ENCODE results near the gene ETS2.

ETS2 gene

DNA sequence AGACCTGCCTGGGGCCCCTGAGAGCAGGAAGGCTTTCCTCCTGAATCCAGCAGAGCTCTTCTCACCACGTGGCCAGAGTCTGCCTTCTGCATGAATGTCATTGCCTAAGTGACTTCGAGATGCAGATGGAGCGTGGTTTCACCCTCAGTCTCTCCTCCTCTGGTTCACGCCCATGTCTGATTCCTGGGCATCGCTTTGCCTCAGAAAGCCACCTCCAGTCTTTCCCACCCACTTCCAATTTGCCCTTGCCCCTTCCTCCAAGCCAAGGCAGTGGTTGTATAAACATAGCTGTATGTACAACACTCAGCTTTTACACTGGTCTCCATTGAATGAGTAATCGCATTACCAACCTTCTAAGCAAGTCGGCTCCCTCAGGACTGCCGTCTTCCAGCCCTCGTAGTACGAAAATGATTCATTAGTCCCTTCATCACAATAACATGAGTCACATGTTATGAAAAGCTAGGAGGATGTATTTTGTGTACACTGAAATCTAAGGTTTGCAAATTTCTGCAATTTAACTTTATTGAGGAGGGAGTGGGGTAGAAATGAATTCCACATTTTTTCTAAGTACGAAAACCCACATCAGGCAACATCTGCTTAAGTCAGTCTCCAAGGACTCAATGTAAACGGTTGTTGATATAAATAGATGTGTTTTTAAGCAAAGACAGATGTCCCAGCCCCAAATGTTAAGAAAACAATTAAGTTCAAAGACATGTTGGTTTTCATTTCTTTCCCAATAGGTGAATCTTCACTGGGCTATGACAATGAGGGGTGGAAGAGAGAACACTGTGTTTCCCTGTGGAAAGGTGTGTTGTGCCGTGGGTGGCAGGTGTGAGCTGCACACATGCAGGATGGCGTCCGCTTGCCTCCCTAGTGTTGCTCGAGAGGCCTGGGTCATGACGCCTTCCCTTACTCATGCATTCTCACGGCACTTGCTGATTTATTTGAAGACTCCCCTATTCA lies 32.3 kb upstream of the ETS2 start:
- DNase-seq (ENCODE audit: low read depth, low spot score): no peak
- H3K9me3 ChIP-seq (ENCODE audit: insufficient read depth, low read length): peaks cover 2% of the 10 kb centered on the region; the same call in 1 of the 2 replicates
- TF ChIP-seq SUZ12 (IDR thresholded peaks at IDR 0.05; ENCODE audit: extremely low read depth, insufficient read depth, insufficient read length) (no peak), ZNF274 (IDR thresholded peaks at IDR 0.05; ENCODE audit: low read depth, low read length) (no peak), YY1 (IDR thresholded peaks at IDR 0.05; ENCODE audit: insufficient read depth, insufficient read length) (no peak)
- H3K4me3 ChIP-seq (ENCODE audit: insufficient read length, low read depth): no peak overlapping the region
- H3K36me3 ChIP-seq (ENCODE audit: insufficient read depth, insufficient read length, low read length): no peaks in the 10 kb centered on the region
- no peak overlapping the region for H3K9ac ChIP-seq (ENCODE audit: insufficient read length, low read depth)
- H3K4me1 ChIP-seq (ENCODE audit: insufficient read depth, insufficient read length): no peaks in the 10 kb centered on the region
- no peaks in the 10 kb centered on the region for H3K27me3 ChIP-seq (ENCODE audit: insufficient read depth, insufficient read length)

GRCh38 chr21:38774152-38774551 lies 31.6 kb upstream of the ETS2 start:
- Histone ChIP-seq H3K27me3 (ENCODE audit: insufficient read depth, insufficient read length) (no peaks in the 10 kb centered on the region), H3K9ac (ENCODE audit: insufficient read length, low read depth) (no peak overlapping the region)
- no peak for DNase-seq (ENCODE audit: low read depth, low spot score)

GRCh38 chr21:38774586-38775285 lies 31.0 kb upstream of the ETS2 start:
- Histone ChIP-seq H3K4me1 (ENCODE audit: insufficient read depth, insufficient read length) (no peaks in the 10 kb centered on the region), H3K4me3 (ENCODE audit: insufficient read length, low read depth) (no peak overlapping the region), H3K9me3 (ENCODE audit: insufficient read depth, low read length) (peaks cover 8% of the 10 kb centered on the region; the same call in 1 of the 2 replicates), H3K9ac (ENCODE audit: insufficient read length, low read depth) (no peak overlapping the region), H3K36me3 (ENCODE audit: insufficient read depth, insufficient read length, low read length) (no peaks in the 10 kb centered on the region), H3K27me3 (ENCODE audit: insufficient read depth, insufficient read length) (no peaks in the 10 kb centered on the region)
- TF ChIP-seq YY1 (IDR thresholded peaks at IDR 0.05; ENCODE audit: insufficient read depth, insufficient read length) (no peak), SUZ12 (IDR thresholded peaks at IDR 0.05; ENCODE audit: extremely low read depth, insufficient read depth, insufficient read length) (no peak), ZNF274 (IDR thresholded peaks at IDR 0.05; ENCODE audit: low read depth, low read length) (no peak)
- no peak for DNase-seq (ENCODE audit: low read depth, low spot score)

More at GRCh38 chr21:38774152-38774551, 31.6 kb upstream of the ETS2 start:
- H3K9me3 ChIP-seq (ENCODE audit: insufficient read depth, low read length): peaks cover 8% of the 10 kb centered on the region; the same call in 1 of the 2 replicates
- no peaks in the 10 kb centered on the region for H3K36me3 ChIP-seq (ENCODE audit: insufficient read depth, insufficient read length, low read length)
- no peak overlapping the region for H3K4me3 ChIP-seq (ENCODE audit: insufficient read length, low read depth)
- no peak for TF ChIP-seq ZNF274 (IDR thresholded peaks at IDR 0.05; ENCODE audit: low read depth, low read length)
- no peak for TF ChIP-seq SUZ12 (IDR thresholded peaks at IDR 0.05; ENCODE audit: extremely low read depth, insufficient read depth, insufficient read length)
- no peak for TF ChIP-seq YY1 (IDR thresholded peaks at IDR 0.05; ENCODE audit: insufficient read depth, insufficient read length)
- H3K4me1 ChIP-seq (ENCODE audit: insufficient read depth, insufficient read length): no peaks in the 10 kb centered on the region

- Histone ChIP-seq H3K36me3 (ENCODE audit: insufficient read depth, insufficient read length, low read length) (no peaks in the 10 kb centered on the region), H3K4me1 (ENCODE audit: insufficient read depth, insufficient read length) (no peaks in the 10 kb centered on the region), H3K27me3 (ENCODE audit: insufficient read depth, insufficient read length) (no peaks in the 10 kb centered on the region), H3K4me3 (ENCODE audit: insufficient read length, low read depth) (no peak overlapping the region), H3K9ac (ENCODE audit: insufficient read length, low read depth) (no peak overlapping the region), H3K9me3 (ENCODE audit: insufficient read depth, low read length) (peaks cover 8% of the 10 kb centered on the region; the same call in 1 of the 2 replicates)
- TF ChIP-seq YY1 (IDR thresholded peaks at IDR 0.05; ENCODE audit: insufficient read depth, insufficient read length): no peak
- no peak for TF ChIP-seq ZNF274 (IDR thresholded peaks at IDR 0.05; ENCODE audit: low read depth, low read length)
- no peak for TF ChIP-seq SUZ12 (IDR thresholded peaks at IDR 0.05; ENCODE audit: extremely low read depth, insufficient read depth, insufficient read length)
- DNase-seq (ENCODE audit: low read depth, low spot score): no peak
These were observed 30.0 kb upstream of the ETS2 start for GRCh38 chr21:38775733-38776132.

- Histone ChIP-seq H3K36me3 (ENCODE audit: insufficient read depth, insufficient read length, low read length) (no peaks in the 10 kb centered on the region), H3K4me1 (ENCODE audit: insufficient read depth, insufficient read length) (no peaks in the 10 kb centered on the region), H3K4me3 (ENCODE audit: insufficient read length, low read depth) (no peak overlapping the region), H3K27me3 (ENCODE audit: insufficient read depth, insufficient read length) (no peaks in the 10 kb centered on the region), H3K9me3 (ENCODE audit: insufficient read depth, low read length) (peaks cover 14% of the 10 kb centered on the region; the same call in 1 of the 2 replicates), H3K9ac (ENCODE audit: insufficient read length, low read depth) (no peak overlapping the region)
- DNase-seq (ENCODE audit: low read depth, low spot score): no peak
- TF ChIP-seq YY1 (IDR thresholded peaks at IDR 0.05; ENCODE audit: insufficient read depth, insufficient read length): no peak
These were observed 28.7 kb upstream of the ETS2 start for GRCh38 chr21:38777015-38777414.

DNA sequence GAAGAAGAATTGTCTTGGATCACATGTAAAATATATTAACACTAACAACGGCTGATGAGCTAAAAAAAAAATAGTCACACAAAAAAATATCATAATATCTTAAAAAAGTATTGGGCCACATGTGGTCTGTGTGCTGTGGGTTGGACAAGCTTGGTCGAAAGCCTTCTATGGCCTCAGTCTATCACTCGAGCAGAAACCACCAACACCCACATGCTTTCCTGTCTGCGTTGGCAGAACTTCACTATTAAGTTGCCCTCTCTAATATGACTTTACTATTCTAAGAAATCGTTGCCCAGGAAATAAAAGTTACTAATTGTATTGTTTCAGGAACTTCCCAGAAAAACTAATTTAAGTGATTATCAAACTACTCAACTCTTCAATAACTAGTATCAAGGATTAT lies 28.2 kb upstream of the ETS2 start:
- no peaks in the 10 kb centered on the region for H3K36me3 ChIP-seq (ENCODE audit: insufficient read depth, insufficient read length, low read length)
- no peaks in the 10 kb centered on the region for H3K4me1 ChIP-seq (ENCODE audit: insufficient read depth, insufficient read length)
- TF ChIP-seq ZNF274 (IDR thresholded peaks at IDR 0.05; ENCODE audit: low read depth, low read length) (no peak), SUZ12 (IDR thresholded peaks at IDR 0.05; ENCODE audit: extremely low read depth, insufficient read depth, insufficient read length) (no peak), YY1 (IDR thresholded peaks at IDR 0.05; ENCODE audit: insufficient read depth, insufficient read length) (no peak)
- H3K9me3 ChIP-seq (ENCODE audit: insufficient read depth, low read length): peaks cover 19% of the 10 kb centered on the region; the same call in 1 of the 2 replicates
- H3K9ac ChIP-seq (ENCODE audit: insufficient read length, low read depth): no peak overlapping the region
- DNase-seq (ENCODE audit: low read depth, low spot score): no peak
- no peak overlapping the region for H3K4me3 ChIP-seq (ENCODE audit: insufficient read length, low read depth)
- no peaks in the 10 kb centered on the region for H3K27me3 ChIP-seq (ENCODE audit: insufficient read depth, insufficient read length)

GRCh38 chr21:38780879-38781278 lies 24.9 kb upstream of the ETS2 start:
- Histone ChIP-seq H3K36me3 (ENCODE audit: insufficient read depth, insufficient read length, low read length) (no peaks in the 10 kb centered on the region), H3K4me3 (ENCODE audit: insufficient read length, low read depth) (no peak overlapping the region), H3K9ac (ENCODE audit: insufficient read length, low read depth) (no peak overlapping the region), H3K4me1 (ENCODE audit: insufficient read depth, insufficient read length) (no peaks in the 10 kb centered on the region), H3K27me3 (ENCODE audit: insufficient read depth, insufficient read length) (no peaks in the 10 kb centered on the region), H3K9me3 (ENCODE audit: insufficient read depth, low read length) (peaks cover 27% of the 10 kb centered on the region; the same call in 1 of the 2 replicates)
- DNase-seq (ENCODE audit: low read depth, low spot score): no peak
- TF ChIP-seq ZNF274 (IDR thresholded peaks at IDR 0.05; ENCODE audit: low read depth, low read length) (no peak), YY1 (IDR thresholded peaks at IDR 0.05; ENCODE audit: insufficient read depth, insufficient read length) (no peak), SUZ12 (IDR thresholded peaks at IDR 0.05; ENCODE audit: extremely low read depth, insufficient read depth, insufficient read length) (no peak)

Measured in NT2/D1 (cell line).